HEK293 (cell line): ENCODE results near the gene PCTP.

Source experiments
- CTCF ChIA-PET: fragments of 350-600 bp; formaldehyde crosslinking; extraction: SDS; loops from one replicate; lab custom pipeline; 2021; ENCODE audit warnings: antibody characterized with exemption; lab: Yijun Ruan, JAX
- POLR2A ChIA-PET: fragments of 300-600 bp; formaldehyde crosslinking; extraction: SDS; loops from one replicate; lab custom pipeline; 2020; ENCODE audit warnings: antibody characterized with exemption, inconsistent platforms; lab: Yijun Ruan, JAX
- H3K27ac ChIP-seq: fragments of 200-500 bp; sonication (Bioruptor generic); 2 replicates; pipeline ENCODE4 v1.5.1; 2014; ENCODE audit warnings: low read depth, low read length, control low read depth, inconsistent platforms; ENCODE audit errors: extremely low read depth
- H3K36me3 ChIP-seq, 2 experiments: fragments of 200-500 bp in 1 of 2; sonication (Bioruptor generic) in 1 of 2; 1 replicate in 1 of 2; 2 replicates in 1 of 2; pipeline ENCODE4 v1.5.1; 2014 to 2017; ENCODE audit warnings: inconsistent platforms in 2 of 2, low read length in 2 of 2; ENCODE audit not compliant: control insufficient read depth in 2 of 2, insufficient read depth in 1 of 2
- H3K4me1 ChIP-seq: fragments of 200-500 bp; sonication (Bioruptor generic); 2 replicates; pipeline ENCODE4 v1.5.1; 2014; ENCODE audit warnings: mild to moderate bottlenecking, low read length, inconsistent platforms; ENCODE audit not compliant: control insufficient read depth, insufficient read depth
- H3K4me3 ChIP-seq: 2 replicates; pipeline ENCODE4 v1.5.1; 2011; ENCODE audit warnings: low read depth, mild to moderate bottlenecking, control low read depth, low read length, moderate library complexity
- H3K9me3 ChIP-seq: fragments of 200-500 bp; sonication (Bioruptor generic); 2 replicates; pipeline ENCODE4 v1.5.1; 2014; ENCODE audit warnings: low read depth, low read length, inconsistent platforms; ENCODE audit not compliant: control insufficient read depth, insufficient read depth
- GFI1B ChIP-seq: fragments of 450-650 bp; formaldehyde crosslinking; IDR thresholded peaks from 2 replicates; pipeline ENCODE4 v1.5.1; 2016; ENCODE audit warnings: missing biosample characterization, missing genetic modification characterization
- KLF8 ChIP-seq: fragments of 450-650 bp; formaldehyde crosslinking; IDR thresholded peaks from 2 replicates; pipeline ENCODE4 v1.5.1; 2016; ENCODE audit warnings: missing biosample characterization, missing genetic modification characterization
- MEIS1 ChIP-seq: sonication (generic); formaldehyde crosslinking; IDR thresholded peaks from 2 replicates; pipeline ENCODE4 v1.8.1; 2022; ENCODE audit warnings: missing genetic modification reagents, mild to moderate bottlenecking, borderline replicate concordance
- OSR2 ChIP-seq: fragments of 450-650 bp; formaldehyde crosslinking; IDR thresholded peaks from 2 replicates; pipeline ENCODE4 v1.5.1; 2016; ENCODE audit warnings: missing biosample characterization, missing genetic modification characterization
- RBAK ChIP-seq: fragments of 450-650 bp; formaldehyde crosslinking; IDR thresholded peaks from 2 replicates; pipeline ENCODE4 v1.5.1; 2016; ENCODE audit warnings: missing biosample characterization, missing genetic modification characterization
- SETDB1 ChIP-seq: IDR thresholded peaks from one replicate; pipeline ENCODE4 v1.6.1; 2017; ENCODE audit warnings: mild to moderate bottlenecking, low read length, moderate library complexity, mixed read lengths; ENCODE audit not compliant: insufficient read length
- ZBTB1 ChIP-seq: fragments of 450-650 bp; formaldehyde crosslinking; IDR thresholded peaks from 2 replicates; pipeline ENCODE4 v1.5.1; 2016; ENCODE audit warnings: missing biosample characterization, missing genetic modification characterization
- ZBTB21 ChIP-seq: fragments of 450-650 bp; formaldehyde crosslinking; IDR thresholded peaks from 2 replicates; pipeline ENCODE4 v1.5.1; 2017; ENCODE audit warnings: missing biosample characterization, missing genetic modification characterization
- ZBTB8A ChIP-seq: fragments of 450-650 bp; formaldehyde crosslinking; IDR thresholded peaks from 2 replicates; pipeline ENCODE4 v1.5.1; 2016; ENCODE audit warnings: missing biosample characterization, missing genetic modification characterization
- ZFP41 ChIP-seq: fragments of 450-650 bp; formaldehyde crosslinking; IDR thresholded peaks from 2 replicates; pipeline ENCODE4 v1.5.1; 2016; ENCODE audit warnings: missing biosample characterization, missing genetic modification characterization, borderline replicate concordance
- ZNF121 ChIP-seq: fragments of 450-650 bp; formaldehyde crosslinking; IDR thresholded peaks from 2 replicates; pipeline ENCODE4 v1.5.1; 2016; ENCODE audit warnings: missing biosample characterization, missing genetic modification characterization
- ZNF175 ChIP-seq: fragments of 450-650 bp; formaldehyde crosslinking; IDR thresholded peaks from 2 replicates; pipeline ENCODE4 v1.5.1; 2016; ENCODE audit warnings: missing biosample characterization, missing genetic modification characterization
- ZNF239 ChIP-seq: fragments of 450-650 bp; formaldehyde crosslinking; IDR thresholded peaks from 2 replicates; pipeline ENCODE4 v1.5.1; 2016; ENCODE audit warnings: missing biosample characterization, missing genetic modification characterization
- ZNF292 ChIP-seq: fragments of 450-650 bp; formaldehyde crosslinking; IDR thresholded peaks from 2 replicates; pipeline ENCODE4 v1.5.1; 2016; ENCODE audit warnings: low read depth, missing biosample characterization, missing genetic modification characterization, borderline replicate concordance
- ZNF510 ChIP-seq: fragments of 450-650 bp; formaldehyde crosslinking; IDR thresholded peaks from 2 replicates; pipeline ENCODE4 v1.5.1; 2018; ENCODE audit warnings: mild to moderate bottlenecking, missing genetic modification characterization, missing biosample characterization; ENCODE audit not compliant: insufficient replicate concordance
- ZNF555 ChIP-seq: fragments of 450-650 bp; formaldehyde crosslinking; conservative IDR thresholded peaks from 2 replicates; pipeline ENCODE4 v1.5.1; 2017; ENCODE audit warnings: missing biosample characterization, mild to moderate bottlenecking, missing genetic modification characterization, inconsistent platforms
- ZNF560 ChIP-seq: fragments of 450-650 bp; formaldehyde crosslinking; IDR thresholded peaks from 2 replicates; pipeline ENCODE4 v1.5.1; 2017; ENCODE audit warnings: missing biosample characterization, missing genetic modification characterization, borderline replicate concordance
- ZNF660 ChIP-seq: fragments of 450-650 bp; IDR thresholded peaks from 2 replicates; pipeline ENCODE4 v1.5.1; 2018; ENCODE audit warnings: missing biosample characterization, mild to moderate bottlenecking, missing genetic modification characterization
- ZNF701 ChIP-seq: fragments of 450-650 bp; formaldehyde crosslinking; IDR thresholded peaks from 2 replicates; pipeline ENCODE4 v1.5.1; 2016; ENCODE audit warnings: missing biosample characterization, missing genetic modification characterization
- ZNF747 ChIP-seq: fragments of 450-650 bp; formaldehyde crosslinking; IDR thresholded peaks from 2 replicates; pipeline ENCODE4 v1.5.1; 2016; ENCODE audit warnings: missing biosample characterization, missing genetic modification characterization
- ZNF76 ChIP-seq: fragments of 450-650 bp; formaldehyde crosslinking; IDR thresholded peaks from 2 replicates; pipeline ENCODE4; 2016; ENCODE audit warnings: low read depth, missing biosample characterization, missing genetic modification characterization, borderline replicate concordance
- ZNF792 ChIP-seq: fragments of 450-650 bp; formaldehyde crosslinking; IDR thresholded peaks from 2 replicates; pipeline ENCODE4 v1.5.1; 2016; ENCODE audit warnings: missing biosample characterization, missing genetic modification characterization
- ZNF837 ChIP-seq: fragments of 450-650 bp; formaldehyde crosslinking; IDR thresholded peaks from 2 replicates; pipeline ENCODE4 v1.5.1; 2016; ENCODE audit warnings: missing biosample characterization, missing genetic modification characterization
- TF ChIP-seq, protein P1 (sequence below): fragments of 450-650 bp; formaldehyde crosslinking; IDR thresholded peaks from 2 replicates; pipeline ENCODE4 v1.5.1; 2016; ENCODE audit warnings: missing biosample characterization, missing genetic modification characterization, borderline replicate concordance
- TF ChIP-seq, protein P2 (sequence below): fragments of 450-650 bp; formaldehyde crosslinking; IDR thresholded peaks from 2 replicates; pipeline ENCODE4 v1.5.0; 2017; ENCODE audit warnings: missing biosample characterization, missing genetic modification characterization, borderline replicate concordance
- TF ChIP-seq, protein P3 (sequence below): fragments of 450-650 bp; formaldehyde crosslinking; conservative IDR thresholded peaks from 2 replicates; pipeline ENCODE4 v1.5.1; 2016; ENCODE audit warnings: low read depth, missing biosample characterization, missing genetic modification characterization

The PCTP gene

DNA sequence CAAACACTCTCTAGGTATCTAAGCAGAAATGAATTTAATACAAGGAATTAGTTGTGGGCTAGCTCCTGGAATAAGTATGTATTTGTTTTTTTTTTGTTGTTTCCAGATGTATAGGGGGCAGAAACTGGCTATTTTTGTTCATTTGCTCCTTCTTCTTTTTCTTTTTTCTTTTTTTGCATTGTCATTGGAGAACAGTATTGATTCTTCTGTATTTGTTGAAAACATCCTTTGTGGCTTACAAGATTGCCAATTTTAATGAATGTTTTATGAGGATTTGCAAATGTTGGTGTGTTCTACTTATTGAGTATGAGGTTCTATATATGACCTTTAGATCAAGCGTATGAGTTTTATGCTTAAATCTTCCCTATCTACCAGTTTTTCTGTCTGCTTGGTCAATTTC, 5.6 kb upstream of the PCTP start:
- Histone ChIP-seq H3K4me1 (peaks cover 8% of the 10 kb centered on the region), H3K27ac (no peak overlapping the region), H3K9me3 (no peaks in the 10 kb centered on the region), H3K36me3 (no peaks in the 10 kb centered on the region), H3K4me3 (no peak overlapping the region)
- ChIA-PET POLR2A (no interaction called here), CTCF (interaction anchor here (0.6 kb wide), 1 partner anchor 10 kb away, joined by 3 read pairs; no protein-coding TSS in a partner anchor)
- TF ChIP-seq ZNF239 (tag by site-specific recombination) (no peak), SETDB1 (no peak), ZNF837 (tag by site-specific recombination) (no peak), ZFP41 (tag by site-specific recombination) (no peak), ZNF701 (no peak), ZNF292 (tag by site-specific recombination) (no peak), ZNF76 (no peak)
- TF ChIP-seq, protein P1, sequence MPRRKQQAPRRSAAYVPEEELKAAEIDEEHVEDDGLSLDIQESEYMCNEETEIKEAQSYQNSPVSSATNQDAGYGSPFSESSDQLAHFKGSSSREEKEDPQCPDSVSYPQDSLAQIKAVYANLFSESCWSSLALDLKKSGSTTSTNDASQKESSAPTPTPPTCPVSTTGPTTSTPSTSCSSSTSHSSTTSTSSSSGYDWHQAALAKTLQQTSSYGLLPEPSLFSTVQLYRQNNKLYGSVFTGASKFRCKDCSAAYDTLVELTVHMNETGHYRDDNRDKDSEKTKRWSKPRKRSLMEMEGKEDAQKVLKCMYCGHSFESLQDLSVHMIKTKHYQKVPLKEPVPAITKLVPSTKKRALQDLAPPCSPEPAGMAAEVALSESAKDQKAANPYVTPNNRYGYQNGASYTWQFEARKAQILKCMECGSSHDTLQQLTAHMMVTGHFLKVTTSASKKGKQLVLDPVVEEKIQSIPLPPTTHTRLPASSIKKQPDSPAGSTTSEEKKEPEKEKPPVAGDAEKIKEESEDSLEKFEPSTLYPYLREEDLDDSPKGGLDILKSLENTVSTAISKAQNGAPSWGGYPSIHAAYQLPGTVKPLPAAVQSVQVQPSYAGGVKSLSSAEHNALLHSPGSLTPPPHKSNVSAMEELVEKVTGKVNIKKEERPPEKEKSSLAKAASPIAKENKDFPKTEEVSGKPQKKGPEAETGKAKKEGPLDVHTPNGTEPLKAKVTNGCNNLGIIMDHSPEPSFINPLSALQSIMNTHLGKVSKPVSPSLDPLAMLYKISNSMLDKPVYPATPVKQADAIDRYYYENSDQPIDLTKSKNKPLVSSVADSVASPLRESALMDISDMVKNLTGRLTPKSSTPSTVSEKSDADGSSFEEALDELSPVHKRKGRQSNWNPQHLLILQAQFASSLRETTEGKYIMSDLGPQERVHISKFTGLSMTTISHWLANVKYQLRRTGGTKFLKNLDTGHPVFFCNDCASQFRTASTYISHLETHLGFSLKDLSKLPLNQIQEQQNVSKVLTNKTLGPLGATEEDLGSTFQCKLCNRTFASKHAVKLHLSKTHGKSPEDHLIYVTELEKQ (tag by site-specific recombination) = no peak

DNA sequence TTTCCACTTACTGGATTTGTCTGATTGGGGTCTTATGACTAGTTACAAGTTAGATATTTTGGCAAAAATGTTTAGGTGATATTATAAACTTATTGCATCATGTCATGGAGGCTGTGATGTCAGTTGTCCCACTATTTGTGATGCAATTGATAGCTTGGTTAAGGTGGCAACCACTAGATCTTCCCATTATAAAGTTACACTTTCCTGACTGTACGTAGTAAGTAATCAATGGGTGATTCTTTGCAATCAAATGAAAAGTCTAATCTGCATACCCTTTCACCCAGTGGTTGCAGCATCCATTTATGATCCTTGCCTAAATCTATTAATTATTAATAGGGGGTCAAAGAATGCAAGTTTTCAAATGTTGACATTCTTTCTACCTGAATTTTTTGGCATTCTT, 4.4 kb upstream of the PCTP start:
- ChIA-PET POLR2A (no interaction called here), CTCF (no interaction called here)
- Histone ChIP-seq H3K36me3 (no peaks in the 10 kb centered on the region), H3K4me3 (no peak overlapping the region), H3K27ac (no peak overlapping the region), H3K9me3 (no peaks in the 10 kb centered on the region), H3K4me1 (peaks cover 11% of the 10 kb centered on the region)
- TF ChIP-seq ZNF747 (tag by site-specific recombination) (no peak), ZNF292 (tag by site-specific recombination) (no peak), ZBTB8A (tag by site-specific recombination) (no peak), ZNF510 (tag by site-specific recombination) (no peak), SETDB1 (no peak), GFI1B (tag by site-specific recombination) (no peak), ZNF121 (no peak), OSR2 (tag by site-specific recombination) (no peak), ZNF560 (tag by site-specific recombination) (no peak), RBAK (no peak), ZNF555 (tag by site-specific recombination) (no peak), ZNF175 (no peak), ZBTB21 (no peak), KLF8 (tag by site-specific recombination) (no peak), ZNF792 (no peak), ZNF660 (no peak), MEIS1 (CRISPR knock-in tag) (no peak), ZBTB1 (tag by site-specific recombination) (no peak)
- TF ChIP-seq, protein P2, sequence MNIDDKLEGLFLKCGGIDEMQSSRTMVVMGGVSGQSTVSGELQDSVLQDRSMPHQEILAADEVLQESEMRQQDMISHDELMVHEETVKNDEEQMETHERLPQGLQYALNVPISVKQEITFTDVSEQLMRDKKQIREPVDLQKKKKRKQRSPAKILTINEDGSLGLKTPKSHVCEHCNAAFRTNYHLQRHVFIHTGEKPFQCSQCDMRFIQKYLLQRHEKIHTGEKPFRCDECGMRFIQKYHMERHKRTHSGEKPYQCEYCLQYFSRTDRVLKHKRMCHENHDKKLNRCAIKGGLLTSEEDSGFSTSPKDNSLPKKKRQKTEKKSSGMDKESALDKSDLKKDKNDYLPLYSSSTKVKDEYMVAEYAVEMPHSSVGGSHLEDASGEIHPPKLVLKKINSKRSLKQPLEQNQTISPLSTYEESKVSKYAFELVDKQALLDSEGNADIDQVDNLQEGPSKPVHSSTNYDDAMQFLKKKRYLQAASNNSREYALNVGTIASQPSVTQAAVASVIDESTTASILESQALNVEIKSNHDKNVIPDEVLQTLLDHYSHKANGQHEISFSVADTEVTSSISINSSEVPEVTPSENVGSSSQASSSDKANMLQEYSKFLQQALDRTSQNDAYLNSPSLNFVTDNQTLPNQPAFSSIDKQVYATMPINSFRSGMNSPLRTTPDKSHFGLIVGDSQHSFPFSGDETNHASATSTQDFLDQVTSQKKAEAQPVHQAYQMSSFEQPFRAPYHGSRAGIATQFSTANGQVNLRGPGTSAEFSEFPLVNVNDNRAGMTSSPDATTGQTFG (tag by site-specific recombination) = no peak
- TF ChIP-seq, protein P3, sequence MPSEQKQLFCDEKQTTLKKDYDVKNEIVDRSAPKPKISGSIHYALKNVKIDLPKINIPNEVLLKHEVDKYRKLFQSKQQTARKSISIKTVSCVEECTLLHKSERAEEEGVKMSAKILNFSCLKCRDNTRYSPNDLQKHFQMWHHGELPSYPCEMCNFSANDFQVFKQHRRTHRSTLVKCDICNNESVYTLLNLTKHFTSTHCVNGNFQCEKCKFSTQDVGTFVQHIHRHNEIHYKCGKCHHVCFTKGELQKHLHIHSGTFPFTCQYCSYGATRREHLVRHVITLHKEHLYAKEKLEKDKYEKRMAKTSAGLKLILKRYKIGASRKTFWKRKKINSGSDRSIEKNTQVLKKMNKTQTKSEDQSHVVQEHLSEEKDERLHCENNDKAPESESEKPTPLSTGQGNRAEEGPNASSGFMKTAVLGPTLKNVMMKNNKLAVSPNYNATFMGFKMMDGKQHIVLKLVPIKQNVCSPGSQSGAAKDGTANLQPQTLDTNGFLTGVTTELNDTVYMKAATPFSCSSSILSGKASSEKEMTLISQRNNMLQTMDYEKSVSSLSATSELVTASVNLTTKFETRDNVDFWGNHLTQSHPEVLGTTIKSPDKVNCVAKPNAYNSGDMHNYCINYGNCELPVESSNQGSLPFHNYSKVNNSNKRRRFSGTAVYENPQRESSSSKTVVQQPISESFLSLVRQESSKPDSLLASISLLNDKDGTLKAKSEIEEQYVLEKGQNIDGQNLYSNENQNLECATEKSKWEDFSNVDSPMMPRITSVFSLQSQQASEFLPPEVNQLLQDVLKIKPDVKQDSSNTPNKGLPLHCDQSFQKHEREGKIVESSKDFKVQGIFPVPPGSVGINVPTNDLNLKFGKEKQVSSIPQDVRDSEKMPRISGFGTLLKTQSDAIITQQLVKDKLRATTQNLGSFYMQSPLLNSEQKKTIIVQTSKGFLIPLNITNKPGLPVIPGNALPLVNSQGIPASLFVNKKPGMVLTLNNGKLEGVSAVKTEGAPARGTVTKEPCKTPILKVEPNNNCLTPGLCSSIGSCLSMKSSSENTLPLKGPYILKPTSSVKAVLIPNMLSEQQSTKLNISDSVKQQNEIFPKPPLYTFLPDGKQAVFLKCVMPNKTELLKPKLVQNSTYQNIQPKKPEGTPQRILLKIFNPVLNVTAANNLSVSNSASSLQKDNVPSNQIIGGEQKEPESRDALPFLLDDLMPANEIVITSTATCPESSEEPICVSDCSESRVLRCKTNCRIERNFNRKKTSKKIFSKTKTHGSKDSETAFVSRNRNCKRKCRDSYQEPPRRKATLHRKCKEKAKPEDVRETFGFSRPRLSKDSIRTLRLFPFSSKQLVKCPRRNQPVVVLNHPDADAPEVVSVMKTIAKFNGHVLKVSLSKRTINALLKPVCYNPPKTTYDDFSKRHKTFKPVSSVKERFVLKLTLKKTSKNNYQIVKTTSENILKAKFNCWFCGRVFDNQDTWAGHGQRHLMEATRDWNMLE (tag by site-specific recombination) = no peak
